ENCODE data around the gene BABAM2.
A peak's percentile ranks its signal among the peaks of the same experiment; 100 is the strongest.
"Not testable (repeated sequence)": the region's sequence is repeated elsewhere in the genome, so short reads cannot be mapped to it uniquely, and the experiment has no call there.

Gene BABAM2

GRCh38 chr2:28325567-28326468 is 435.3 kb downstream of the BABAM2 start:
- FAIRE-seq, result peak; percentile 82
- DNase-seq (ENCODE audit: low spot score), result peak; percentile 94

- no peak for DNase-seq (ENCODE audit: low spot score)
- no peak for FAIRE-seq
Observed at GRCh38 chr2:28326469-28326805, 435.9 kb downstream of the BABAM2 start.

- no peak for DNase-seq (ENCODE audit: low spot score)
- FAIRE-seq, result no peak
Observed at GRCh38 chr2:28326881-28327505, 436.5 kb downstream of the BABAM2 start.

GRCh38 chr2:28327581-28327955 is 437.0 kb downstream of the BABAM2 start:
- FAIRE-seq, result no peak
- DNase-seq (ENCODE audit: low spot score), result no peak

GRCh38 chr2:28327956-28328922 is 437.7 kb downstream of the BABAM2 start:
- FAIRE-seq (no peak), DNase-seq (ENCODE audit: low spot score) (peak; percentile 14)

GRCh38 chr2:28329184-28329583 is 438.7 kb downstream of the BABAM2 start:
- no peak for DNase-seq (ENCODE audit: low spot score)
- FAIRE-seq, result no peak

- DNase-seq (ENCODE audit: low spot score); FAIRE-seq: not testable (repeated sequence)
Observed at GRCh38 chr2:28330722-28331121, 440.2 kb downstream of the BABAM2 start.

GRCh38 chr2:28331797-28332196 is 441.3 kb downstream of the BABAM2 start:
- DNase-seq (ENCODE audit: low spot score); FAIRE-seq: not testable (repeated sequence)

- DNase-seq (ENCODE audit: low spot score), result no peak
Observed at GRCh38 chr2:28332696-28333095, 442.2 kb downstream of the BABAM2 start.

GRCh38 chr2:28333606-28334526 is 443.3 kb downstream of the BABAM2 start:
- DNase-seq (ENCODE audit: low spot score), result no peak

More at GRCh38 chr2:28332696-28333095, 442.2 kb downstream of the BABAM2 start:
- no peak for FAIRE-seq

GRCh38 chr2:28334527-28334894 is 444.0 kb downstream of the BABAM2 start:
- DNase-seq (ENCODE audit: low spot score) (no peak), FAIRE-seq (no peak)

More at GRCh38 chr2:28333606-28334526, 443.3 kb downstream of the BABAM2 start:
- FAIRE-seq, result no peak

- DNase-seq (ENCODE audit: low spot score); FAIRE-seq: not testable (repeated sequence)
Observed at GRCh38 chr2:28335265-28335664, 444.7 kb downstream of the BABAM2 start.

- no peak for FAIRE-seq
- DNase-seq (ENCODE audit: low spot score), result no peak
Observed at GRCh38 chr2:28335666-28336065, 445.1 kb downstream of the BABAM2 start.

- DNase-seq (ENCODE audit: low spot score), result no peak
- no peak for FAIRE-seq
Observed at GRCh38 chr2:28336264-28336980, 445.9 kb downstream of the BABAM2 start.

- DNase-seq (ENCODE audit: low spot score) (no peak), FAIRE-seq (no peak)
Observed at GRCh38 chr2:28336982-28337627, 446.6 kb downstream of the BABAM2 start.

- DNase-seq (ENCODE audit: low spot score) (no peak), FAIRE-seq (no peak)
Observed at GRCh38 chr2:28338046-28338817, 447.7 kb downstream of the BABAM2 start.

- DNase-seq (ENCODE audit: low spot score) (no peak), FAIRE-seq (no peak)
Observed at GRCh38 chr2:28338831-28339321, 448.3 kb downstream of the BABAM2 start.

GRCh38 chr2:28339516-28340175 is 449.1 kb downstream of the BABAM2 start:
- DNase-seq (ENCODE audit: low spot score) (no peak), FAIRE-seq (no peak)

All from RCC 7860 (cell line).